Posterior cingulate gyrus (tissue), 11 donors: Measurements from ENCODE around the gene HIVEP3.
A peak's percentile ranks its signal among the peaks of the same experiment; 100 is the strongest.

ENCODE experiments used
- DNase-seq, 10 donors: peaks; one replicate each; pipeline versions ENCODE4 v3.0.0 to v3.0.0-alpha.2; 2020 to 2021; ENCODE audit warnings: mixed read lengths in 3 of 10
- intact Hi-C: fragments of 100-400 bp; cut with DNase I; formaldehyde crosslinking; loops from one replicate; pipeline ENCODE4 v1.15.1; 2023

Gene HIVEP3

GRCh38 chr1:41478118-41478748 lies 440.5 kb downstream of the HIVEP3 start:
- peak in 2 of 10 donors; percentile 64 to 65 for DNase-seq
- intact Hi-C loops = no loop called here

- DNase-seq = peak in 2 of 10 donors; percentile 63 to 69
- intact Hi-C loops = no loop called here
These were observed 441.8 kb downstream of the HIVEP3 start for GRCh38 chr1:41476807-41477361.

GRCh38 chr1:41475859-41476567 lies 442.7 kb downstream of the HIVEP3 start:
- intact Hi-C loops = no loop called here

GRCh38 chr1:41475346-41475745 lies 443.4 kb downstream of the HIVEP3 start:
- intact Hi-C loops = no loop called here
- no peak for DNase-seq

More at GRCh38 chr1:41475859-41476567, 442.7 kb downstream of the HIVEP3 start:
- peak in 1 of 10 donors; percentile 45 for DNase-seq

GRCh38 chr1:41474490-41475271 lies 444.0 kb downstream of the HIVEP3 start:
- intact Hi-C loops = no loop called here
- DNase-seq = peak in 4 of 10 donors; percentile 28 to 58 (median 54)

- no peak for DNase-seq
- intact Hi-C loops = no loop called here
These were observed 444.9 kb downstream of the HIVEP3 start for GRCh38 chr1:41473738-41474362.

- intact Hi-C loops = no loop called here
- DNase-seq = no peak
These were observed 447.1 kb downstream of the HIVEP3 start for GRCh38 chr1:41471658-41472057.

GRCh38 chr1:41469706-41470105 lies 449.0 kb downstream of the HIVEP3 start:
- DNase-seq = no peak
- intact Hi-C loops = no loop called here

GRCh38 chr1:41468122-41468762 lies 450.5 kb downstream of the HIVEP3 start:
- intact Hi-C loops = no loop called here
- DNase-seq = peak in 1 of 10 donors; percentile 35

GRCh38 chr1:41467673-41468072 lies 451.0 kb downstream of the HIVEP3 start:
- peak in 1 of 10 donors; percentile 57 for DNase-seq

GRCh38 chr1:41466146-41466545 lies 452.6 kb downstream of the HIVEP3 start:
- DNase-seq = peak in 1 of 10 donors; percentile 49
- intact Hi-C loops = no loop called here

More at GRCh38 chr1:41467673-41468072, 451.0 kb downstream of the HIVEP3 start:
- intact Hi-C loops = no loop called here

- DNase-seq = no peak
- intact Hi-C loops = no loop called here
These were observed 453.0 kb downstream of the HIVEP3 start for GRCh38 chr1:41465741-41466140.

- intact Hi-C loops = no loop called here
- DNase-seq = no peak
These were observed 453.8 kb downstream of the HIVEP3 start for GRCh38 chr1:41464885-41465284.

GRCh38 chr1:41463516-41463915 lies 455.2 kb downstream of the HIVEP3 start:
- DNase-seq = peak in 1 of 10 donors; percentile 34
- intact Hi-C loops = no loop called here

GRCh38 chr1:41462680-41463004 lies 456.1 kb downstream of the HIVEP3 start:
- peak in 1 of 10 donors; percentile 10 for DNase-seq
- intact Hi-C loops = no loop called here

- peak in 1 of 10 donors; percentile 3 for DNase-seq
These were observed 456.7 kb downstream of the HIVEP3 start for GRCh38 chr1:41461790-41462679.

GRCh38 chr1:41456847-41457540 lies 461.7 kb downstream of the HIVEP3 start:
- intact Hi-C loops = no loop called here
- DNase-seq = peak in 1 of 10 donors; percentile 64

More at GRCh38 chr1:41461790-41462679, 456.7 kb downstream of the HIVEP3 start:
- intact Hi-C loops = no loop called here
